T-helper 22 cell (primary cell): ENCODE results near the gene TRIM69.

ENCODE experiments used
- DNase-seq: peaks from one replicate; pipeline ENCODE4 v3.0.0-alpha.2; 2020; ENCODE audit warnings: low read depth

Gene TRIM69

DNA sequence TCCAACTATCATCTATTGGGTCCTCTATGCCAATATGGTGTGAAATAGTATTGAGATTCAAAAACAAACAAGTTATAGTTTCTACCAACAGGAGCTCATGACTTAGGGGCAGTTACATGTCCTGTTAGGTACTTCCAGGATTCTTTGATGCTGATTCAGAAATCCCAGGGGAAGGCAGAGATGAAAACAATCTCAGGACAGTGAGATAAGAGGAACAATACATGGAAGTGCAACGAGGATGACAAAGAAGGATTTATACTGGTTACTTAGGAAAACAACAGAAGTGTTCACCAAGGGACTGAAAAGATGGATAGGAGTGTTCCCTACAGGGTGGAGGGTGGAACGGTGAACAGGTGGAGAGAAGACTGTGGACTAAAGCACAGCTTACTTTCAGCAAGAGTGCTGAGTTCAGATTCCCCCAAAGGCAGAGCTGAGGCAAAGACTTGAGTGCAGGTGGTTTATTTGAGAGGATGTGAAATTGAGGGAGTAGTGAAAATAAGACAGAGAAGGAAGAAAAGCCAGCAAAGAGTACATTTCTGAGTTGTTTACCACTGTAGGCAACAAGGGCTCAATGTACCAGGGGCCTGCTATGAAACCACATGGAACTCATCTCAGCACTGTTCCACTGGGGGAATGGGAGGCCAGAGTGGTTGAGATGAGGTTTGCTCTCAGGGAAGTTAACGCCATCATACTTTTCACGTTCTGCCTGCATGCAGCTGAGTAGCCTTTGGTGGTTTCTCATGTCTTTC is 68.1 kb downstream of the TRIM69 start:
- DNase-seq = no peak

DNA sequence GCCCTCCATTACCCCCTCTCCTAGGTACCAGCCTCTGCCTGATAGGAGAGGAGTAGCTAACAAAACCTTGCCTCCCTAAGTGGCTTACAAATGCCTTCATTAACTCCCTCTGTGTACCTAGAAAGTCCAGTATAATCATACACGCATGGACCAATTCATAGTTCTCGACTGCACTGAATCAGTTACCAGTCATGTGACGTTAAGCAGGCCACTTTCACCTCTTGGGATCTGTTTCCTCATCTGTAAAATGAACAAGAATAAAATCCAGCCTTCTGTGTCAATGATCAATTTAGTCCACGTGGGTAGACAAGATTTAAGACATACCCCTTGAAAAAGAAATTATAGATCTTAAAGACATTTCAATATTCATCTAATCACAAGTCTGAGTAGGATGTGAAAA is 72.2 kb downstream of the TRIM69 start:
- DNase-seq = no peak

DNA sequence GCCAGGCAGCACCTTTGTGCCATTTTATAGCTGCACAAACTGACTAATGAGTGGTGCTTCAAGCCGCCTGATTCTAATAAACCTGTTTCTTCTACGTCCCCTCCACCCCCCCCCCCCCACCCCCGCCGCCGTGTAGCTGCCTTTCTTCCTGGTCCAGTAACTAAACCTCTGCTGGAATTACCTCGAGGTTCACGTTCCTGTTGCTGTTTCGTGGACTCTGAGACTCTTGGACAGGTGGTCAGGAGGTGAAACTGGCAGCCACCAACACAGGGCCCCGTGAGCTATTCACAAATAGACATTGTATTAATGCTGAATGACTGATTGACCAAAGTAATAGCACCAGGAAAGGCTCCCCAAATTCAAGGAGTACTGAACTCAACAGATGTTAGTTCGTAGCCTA is 73.9 kb downstream of the TRIM69 start:
- no peak for DNase-seq

DNA sequence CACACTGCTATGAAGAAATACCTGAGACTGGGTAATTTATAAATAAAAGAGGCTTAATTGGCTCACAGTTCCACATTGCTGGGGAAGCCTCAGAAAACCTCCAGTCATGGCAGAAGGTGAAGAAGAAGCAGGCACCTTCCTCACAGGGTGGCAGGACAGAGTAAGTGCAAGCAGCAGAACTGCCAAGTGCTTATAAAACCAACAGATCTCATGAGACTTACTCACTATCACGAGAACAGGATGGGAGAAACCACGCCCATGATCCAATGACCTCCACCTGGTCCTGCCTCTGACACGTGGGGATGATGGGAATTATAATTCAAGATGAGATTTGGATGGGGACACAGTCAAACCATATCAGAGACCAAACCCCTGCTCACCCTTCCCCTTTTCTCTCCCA is 75.0 kb downstream of the TRIM69 start:
- DNase-seq = no peak

DNA sequence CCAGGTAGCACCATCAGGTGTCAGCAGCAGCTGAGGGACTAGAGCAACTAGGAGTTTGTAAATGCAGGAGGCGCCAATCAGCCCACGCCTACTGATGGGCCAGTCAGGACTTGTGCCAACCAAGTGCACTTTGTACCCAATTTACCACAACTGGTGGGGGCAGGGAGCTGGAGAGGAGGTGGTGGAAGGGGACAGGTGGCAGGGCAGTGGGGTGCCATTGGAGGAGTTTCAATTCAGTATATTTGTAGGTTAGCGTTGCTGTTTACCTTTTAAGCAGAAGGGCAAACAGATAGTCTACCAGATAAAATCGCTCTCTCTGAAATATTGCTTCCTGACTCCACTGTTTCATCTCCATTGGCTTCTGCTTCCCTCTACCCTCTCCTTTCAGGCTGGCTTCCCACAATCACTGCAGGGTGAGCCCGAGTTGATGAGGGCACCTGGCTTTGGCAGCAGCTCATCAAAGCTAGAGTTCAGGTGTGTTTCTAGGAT is 75.7 kb downstream of the TRIM69 start:
- DNase-seq = no peak

DNA sequence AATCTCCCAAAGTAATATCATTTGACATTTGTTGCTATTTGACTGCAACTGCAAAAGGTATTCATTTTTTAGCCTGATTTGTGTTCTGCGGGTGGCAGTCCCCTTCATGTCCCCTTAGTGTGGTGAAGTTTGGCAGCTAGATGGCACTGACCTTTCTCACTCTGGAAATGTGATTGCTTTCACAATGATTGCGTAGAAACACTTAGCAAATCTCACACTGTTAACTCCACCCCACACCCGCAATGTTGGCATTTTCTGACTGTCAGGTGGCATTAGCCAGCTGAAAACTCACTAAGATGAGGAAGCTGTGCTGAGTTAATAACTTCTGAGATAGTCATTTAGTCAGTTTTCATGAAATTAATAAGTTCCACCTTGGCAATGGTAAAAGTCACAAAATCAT is 76.9 kb downstream of the TRIM69 start:
- DNase-seq = no peak
